DOHH2 (cell line): ENCODE results near the gene ZBTB44.

Source experiments
- EZH2phosphoT487 ChIP-seq: fragments of 200-600 bp; sonication (generic); IDR thresholded peaks from 2 replicates; pipeline ENCODE4 v1.6.1; 2017; ENCODE audit warnings: borderline replicate concordance, mild to moderate bottlenecking, antibody characterized with exemption, low read length, moderate library complexity, mixed read lengths
- TF ChIP-seq, protein P1 (sequence below): fragments of 200-600 bp; sonication (generic); IDR thresholded peaks from one replicate; pipeline ENCODE4 v1.5.1; 2014; ENCODE audit warnings: antibody characterized with exemption, mild to moderate bottlenecking, low read depth, low read length; ENCODE audit not compliant: poor library complexity, severe bottlenecking

DNA sequence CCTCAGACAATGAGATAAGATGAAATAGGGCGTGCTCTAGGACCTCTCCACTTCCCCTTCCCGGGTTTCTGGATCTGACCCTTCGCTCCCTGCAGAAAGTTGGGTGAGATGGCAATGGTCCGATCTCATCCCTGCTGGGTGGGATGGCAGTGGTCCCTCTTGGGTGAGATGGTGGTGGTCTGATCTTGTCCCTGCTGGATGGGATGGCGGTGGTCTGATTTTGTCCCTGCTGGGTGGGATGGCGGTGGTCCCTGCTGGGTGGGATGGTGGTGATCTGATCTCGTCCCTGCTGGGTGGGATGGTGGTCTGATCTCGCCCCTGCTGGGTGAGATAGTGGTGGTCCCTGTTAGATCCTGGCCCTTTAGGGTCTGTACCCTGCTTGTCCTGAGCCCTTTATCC lies 133.8 kb downstream of the ZBTB44 start:
- TF ChIP-seq, protein P1, sequence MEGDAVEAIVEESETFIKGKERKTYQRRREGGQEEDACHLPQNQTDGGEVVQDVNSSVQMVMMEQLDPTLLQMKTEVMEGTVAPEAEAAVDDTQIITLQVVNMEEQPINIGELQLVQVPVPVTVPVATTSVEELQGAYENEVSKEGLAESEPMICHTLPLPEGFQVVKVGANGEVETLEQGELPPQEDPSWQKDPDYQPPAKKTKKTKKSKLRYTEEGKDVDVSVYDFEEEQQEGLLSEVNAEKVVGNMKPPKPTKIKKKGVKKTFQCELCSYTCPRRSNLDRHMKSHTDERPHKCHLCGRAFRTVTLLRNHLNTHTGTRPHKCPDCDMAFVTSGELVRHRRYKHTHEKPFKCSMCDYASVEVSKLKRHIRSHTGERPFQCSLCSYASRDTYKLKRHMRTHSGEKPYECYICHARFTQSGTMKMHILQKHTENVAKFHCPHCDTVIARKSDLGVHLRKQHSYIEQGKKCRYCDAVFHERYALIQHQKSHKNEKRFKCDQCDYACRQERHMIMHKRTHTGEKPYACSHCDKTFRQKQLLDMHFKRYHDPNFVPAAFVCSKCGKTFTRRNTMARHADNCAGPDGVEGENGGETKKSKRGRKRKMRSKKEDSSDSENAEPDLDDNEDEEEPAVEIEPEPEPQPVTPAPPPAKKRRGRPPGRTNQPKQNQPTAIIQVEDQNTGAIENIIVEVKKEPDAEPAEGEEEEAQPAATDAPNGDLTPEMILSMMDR: no peak
- TF ChIP-seq EZH2phosphoT487: no peak
